ENCODE results near the gene RFT1. TPM values are rescaled to one million over a fixed set of nuclear protein-coding genes. Genes with fewer than 3 reads are reported as not detected.
A peak's percentile ranks its signal among the peaks of the same experiment; 100 is the strongest.

Gene RFT1
- total and polyA plus RNA-seq, 2 of the 13 experiments (the other 11 are each of a cell fraction or from before 2014, with no cell fraction given): 23.2 to 37.0 TPM

GRCh38 chr3:53130179-53131061 lies at the start of gene RFT1 (continued):
- TF ChIP-seq ZSCAN20 (CRISPR knock-in tag; IDR thresholded peaks at IDR 0.05; ENCODE audit: borderline replicate concordance) (no peak), TARDBP (CRISPR knock-in tag; IDR thresholded peaks at IDR 0.05) (peak; percentile 75; the same call in 1 of the 2 replicates), ZNF549 (CRISPR knock-in tag; IDR thresholded peaks at IDR 0.05) (no peak), ARNT (IDR thresholded peaks at IDR 0.05) (no peak), SALL1 (CRISPR knock-in tag; IDR thresholded peaks at IDR 0.05) (peak; percentile 88), MED13 (CRISPR knock-in tag; IDR thresholded peaks at IDR 0.05) (no peak), ZNF839 (CRISPR knock-in tag; IDR thresholded peaks at IDR 0.05; ENCODE audit: borderline replicate concordance) (0 out of 2 replicates have a peak, but pooled peaks have one; percentile 33), CCAR2 (optimal IDR thresholded peaks at IDR 0.05; ENCODE audit: low read depth, low read length) (no peak), MEIS2 (CRISPR knock-in tag; IDR thresholded peaks at IDR 0.05) (peak; percentile 73), REPIN1 (CRISPR knock-in tag; IDR thresholded peaks at IDR 0.05; ENCODE audit: borderline replicate concordance, low read depth) (no peak; the same call in 1 of the 2 replicates), AFF4 (CRISPR knock-in tag; IDR thresholded peaks at IDR 0.05) (no peak)
- TF ChIP-seq, protein P1, sequence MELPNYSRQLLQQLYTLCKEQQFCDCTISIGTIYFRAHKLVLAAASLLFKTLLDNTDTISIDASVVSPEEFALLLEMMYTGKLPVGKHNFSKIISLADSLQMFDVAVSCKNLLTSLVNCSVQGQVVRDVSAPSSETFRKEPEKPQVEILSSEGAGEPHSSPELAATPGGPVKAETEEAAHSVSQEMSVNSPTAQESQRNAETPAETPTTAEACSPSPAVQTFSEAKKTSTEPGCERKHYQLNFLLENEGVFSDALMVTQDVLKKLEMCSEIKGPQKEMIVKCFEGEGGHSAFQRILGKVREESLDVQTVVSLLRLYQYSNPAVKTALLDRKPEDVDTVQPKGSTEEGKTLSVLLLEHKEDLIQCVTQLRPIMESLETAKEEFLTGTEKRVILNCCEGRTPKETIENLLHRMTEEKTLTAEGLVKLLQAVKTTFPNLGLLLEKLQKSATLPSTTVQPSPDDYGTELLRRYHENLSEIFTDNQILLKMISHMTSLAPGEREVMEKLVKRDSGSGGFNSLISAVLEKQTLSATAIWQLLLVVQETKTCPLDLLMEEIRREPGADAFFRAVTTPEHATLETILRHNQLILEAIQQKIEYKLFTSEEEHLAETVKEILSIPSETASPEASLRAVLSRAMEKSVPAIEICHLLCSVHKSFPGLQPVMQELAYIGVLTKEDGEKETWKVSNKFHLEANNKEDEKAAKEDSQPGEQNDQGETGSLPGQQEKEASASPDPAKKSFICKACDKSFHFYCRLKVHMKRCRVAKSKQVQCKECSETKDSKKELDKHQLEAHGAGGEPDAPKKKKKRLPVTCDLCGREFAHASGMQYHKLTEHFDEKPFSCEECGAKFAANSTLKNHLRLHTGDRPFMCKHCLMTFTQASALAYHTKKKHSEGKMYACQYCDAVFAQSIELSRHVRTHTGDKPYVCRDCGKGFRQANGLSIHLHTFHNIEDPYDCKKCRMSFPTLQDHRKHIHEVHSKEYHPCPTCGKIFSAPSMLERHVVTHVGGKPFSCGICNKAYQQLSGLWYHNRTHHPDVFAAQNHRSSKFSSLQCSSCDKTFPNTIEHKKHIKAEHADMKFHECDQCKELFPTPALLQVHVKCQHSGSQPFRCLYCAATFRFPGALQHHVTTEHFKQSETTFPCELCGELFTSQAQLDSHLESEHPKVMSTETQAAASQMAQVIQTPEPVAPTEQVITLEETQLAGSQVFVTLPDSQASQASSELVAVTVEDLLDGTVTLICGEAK (IDR thresholded peaks at IDR 0.05): no peak
- TF ChIP-seq, protein P1 (CRISPR knock-in tag; IDR thresholded peaks at IDR 0.05): peak; percentile 67
- TF ChIP-seq, protein P2, sequence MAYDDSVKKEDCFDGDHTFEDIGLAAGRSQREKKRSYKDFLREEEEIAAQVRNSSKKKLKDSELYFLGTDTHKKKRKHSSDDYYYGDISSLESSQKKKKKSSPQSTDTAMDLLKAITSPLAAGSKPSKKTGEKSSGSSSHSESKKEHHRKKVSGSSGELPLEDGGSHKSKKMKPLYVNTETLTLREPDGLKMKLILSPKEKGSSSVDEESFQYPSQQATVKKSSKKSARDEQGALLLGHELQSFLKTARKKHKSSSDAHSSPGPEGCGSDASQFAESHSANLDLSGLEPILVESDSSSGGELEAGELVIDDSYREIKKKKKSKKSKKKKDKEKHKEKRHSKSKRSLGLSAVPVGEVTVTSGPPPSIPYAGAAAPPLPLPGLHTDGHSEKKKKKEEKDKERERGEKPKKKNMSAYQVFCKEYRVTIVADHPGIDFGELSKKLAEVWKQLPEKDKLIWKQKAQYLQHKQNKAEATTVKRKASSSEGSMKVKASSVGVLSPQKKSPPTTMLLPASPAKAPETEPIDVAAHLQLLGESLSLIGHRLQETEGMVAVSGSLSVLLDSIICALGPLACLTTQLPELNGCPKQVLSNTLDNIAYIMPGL (CRISPR knock-in tag; IDR thresholded peaks at IDR 0.05; ENCODE audit: borderline replicate concordance in 1 of 2, low read depth in 1 of 2): peak in 1 of 2 experiments; percentile 91; a peak in 2 of 4 replicates
